HG02852 (cell line): ENCODE results near the gene CACNA1C.

ENCODE experiments used
- ATAC-seq: cut with Tn5 transposase; IDR thresholded peaks from one replicate; pipeline ENCODE4 v1.9.1; 2021; ENCODE audit warnings: mild to moderate bottlenecking, moderate library complexity; ENCODE audit not compliant: unreplicated experiment

The CACNA1C gene

GRCh38 chr12:2689879-2690278 lies 637.1 kb downstream of the CACNA1C start:
- ATAC-seq = no peak

GRCh38 chr12:2690348-2691005 lies 637.7 kb downstream of the CACNA1C start:
- ATAC-seq = no peak

- ATAC-seq = peak; percentile 37
Measured at GRCh38 chr12:2691006-2691344, 638.2 kb downstream of the CACNA1C start.

- ATAC-seq = peak; percentile 72
Measured at GRCh38 chr12:2691345-2692071, 638.7 kb downstream of the CACNA1C start.

GRCh38 chr12:2692080-2692479 lies 639.3 kb downstream of the CACNA1C start:
- ATAC-seq = no peak

GRCh38 chr12:2693244-2693860 lies 640.6 kb downstream of the CACNA1C start:
- ATAC-seq = no peak

- ATAC-seq = no peak
Measured at GRCh38 chr12:2693980-2694610, 641.3 kb downstream of the CACNA1C start.

GRCh38 chr12:2696136-2696535 lies 643.3 kb downstream of the CACNA1C start:
- no peak for ATAC-seq

- ATAC-seq = no peak
Measured at GRCh38 chr12:2697057-2697800, 644.4 kb downstream of the CACNA1C start.

- no peak for ATAC-seq
Measured at GRCh38 chr12:2698566-2698965, 645.8 kb downstream of the CACNA1C start.

GRCh38 chr12:2710701-2711100 lies 657.9 kb downstream of the CACNA1C start:
- no peak for ATAC-seq

- ATAC-seq = no peak
Measured at GRCh38 chr12:2719392-2719791, 666.6 kb downstream of the CACNA1C start.

GRCh38 chr12:2722806-2723205 lies 670.0 kb downstream of the CACNA1C start:
- ATAC-seq = no peak

GRCh38 chr12:2732290-2732689 lies 679.5 kb downstream of the CACNA1C start:
- ATAC-seq = no peak

GRCh38 chr12:2733493-2734355 lies 680.9 kb downstream of the CACNA1C start:
- ATAC-seq = no peak

GRCh38 chr12:2735432-2735831 lies 682.6 kb downstream of the CACNA1C start:
- ATAC-seq = no peak

- ATAC-seq = no peak
Measured at GRCh38 chr12:2737656-2738241, 685.0 kb downstream of the CACNA1C start.

GRCh38 chr12:2739069-2739468 lies 686.3 kb downstream of the CACNA1C start:
- ATAC-seq = no peak

GRCh38 chr12:2739832-2740641 lies 687.2 kb downstream of the CACNA1C start:
- ATAC-seq = no peak
